OCI-LY3 (cell line): Measurements from ENCODE around the gene CNRIP1.

Source experiments
- CTCF ChIP-seq: fragments of 200-600, 300-600 bp; sonication (generic); IDR thresholded peaks from 2 replicates; pipeline ENCODE4 v1.5.1; 2014; ENCODE audit warnings: antibody characterized with exemption, low read length, low read depth
- EZH2phosphoT487 ChIP-seq: fragments of 200-600 bp; shearing (Covaris generic); IDR thresholded peaks from 2 replicates; pipeline ENCODE4 v1.6.1; 2018; ENCODE audit warnings: antibody characterized with exemption, mixed run types, low read depth

GRCh38 chr2:68284896-68285295, 34.9 kb downstream of the CNRIP1 start:
- TF ChIP-seq CTCF: no peak
- no peak for TF ChIP-seq EZH2phosphoT487
